Mucosa of rectum (tissue), 2 donors: ENCODE results near the gene CXCL17.
"Not testable (repeated sequence)": the region's sequence is repeated elsewhere in the genome, so short reads cannot be mapped to it uniquely, and the experiment has no call there.

Experiments used
- H3K27ac ChIP-seq, 2 donors: one replicate each; pipeline ENCODE4 v1.7.0; 2013; ENCODE audit warnings: inconsistent platforms in 2 of 2, low read depth in 2 of 2, low read length in 2 of 2
- H3K27me3 ChIP-seq, 2 donors: one replicate each; pipeline ENCODE4 v1.7.0; 2013; ENCODE audit warnings: low read length in 2 of 2; ENCODE audit not compliant: control insufficient read depth in 2 of 2, insufficient read depth in 2 of 2
- H3K36me3 ChIP-seq, 2 donors: one replicate each; pipeline ENCODE4 v1.7.0; 2013; ENCODE audit warnings: low read length in 2 of 2; ENCODE audit not compliant: control insufficient read depth in 2 of 2, insufficient read depth in 2 of 2
- H3K4me1 ChIP-seq, 2 donors: one replicate each; pipeline ENCODE4 v1.7.0; 2013; ENCODE audit warnings: low read length in 2 of 2, mild to moderate bottlenecking in 1 of 2; ENCODE audit not compliant: control insufficient read depth in 2 of 2, insufficient read depth in 2 of 2
- H3K4me3 ChIP-seq, 2 donors: one replicate each; pipeline ENCODE4 v1.7.0; 2013; ENCODE audit warnings: low read length in 2 of 2
- H3K9ac ChIP-seq, 2 donors: one replicate each; pipeline ENCODE4 v1.7.0; 2013; ENCODE audit warnings: low read length in 2 of 2, low read depth in 1 of 2, mild to moderate bottlenecking in 1 of 2
- H3K9me3 ChIP-seq, 2 donors: one replicate each; pipeline ENCODE4 v1.7.0; 2013; ENCODE audit warnings: low read length in 2 of 2; ENCODE audit not compliant: control insufficient read depth in 2 of 2
- donor health status: healthy.
- donor health status: Normal muscosa, but diverticular disease.

CXCL17 gene

GRCh38 chr19:42442833-42443232 is at the start of gene CXCL17:
CXCL17 (minus strand) TSS chr19:42442946; CDS start chr19:42442832, 114 bp downstream.
- H3K27ac ChIP-seq, result no peak within 1 kb of the TSS
- no peaks in the 10 kb centered on the region for H3K9me3 ChIP-seq
- peaks cover 5 to 8% of the 10 kb centered on the region in 2 donors for H3K4me1 ChIP-seq

DNA sequence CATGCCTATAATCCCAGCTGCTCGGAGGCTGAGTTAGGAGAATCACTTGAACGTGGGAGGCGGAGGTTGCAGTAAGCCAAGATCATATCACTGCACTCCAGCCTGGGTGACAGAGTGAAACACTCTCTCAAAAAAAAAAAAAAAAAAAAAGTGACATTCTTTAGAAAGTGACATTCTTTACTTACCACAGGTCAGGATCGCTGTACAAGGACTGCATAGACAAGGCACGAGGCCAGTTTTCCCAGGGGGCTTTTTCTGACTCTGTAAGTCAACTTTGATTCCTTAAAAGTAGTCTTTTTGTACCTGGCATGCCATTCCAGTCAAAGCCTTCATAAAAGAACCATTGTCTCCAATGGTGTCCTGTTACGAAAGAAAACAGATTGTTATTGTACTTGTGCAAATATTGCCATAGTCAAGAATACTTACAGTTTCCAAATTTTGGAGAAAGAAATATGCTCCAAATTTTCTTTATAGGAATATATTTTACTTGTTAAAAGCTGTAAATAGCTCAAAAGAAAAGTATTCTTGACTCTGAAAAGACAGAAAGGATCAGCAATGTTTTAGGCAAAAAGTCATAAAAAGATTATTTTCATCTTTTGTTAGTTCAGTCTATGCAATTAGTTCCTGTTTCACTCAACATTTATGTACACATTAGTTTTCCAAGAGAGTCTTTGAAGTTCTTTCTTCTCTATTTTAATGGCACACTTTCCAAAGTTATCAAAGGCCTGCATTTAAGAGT is 46.2 kb upstream of the CXCL17 start:
- Histone ChIP-seq H3K36me3 (no peaks in the 10 kb centered on the region), H3K27ac (no peak overlapping the region), H3K4me3 (no peak overlapping the region), H3K9me3 (no peaks in the 10 kb centered on the region), H3K4me1 (peaks cover 0 to under 1% of the 10 kb centered on the region in 2 donors), H3K27me3 (no peaks in the 10 kb centered on the region), H3K9ac (no peak overlapping the region)

More at GRCh38 chr19:42442833-42443232, at the start of gene CXCL17:
- Histone ChIP-seq H3K27me3 (no peaks in the 10 kb centered on the region), H3K36me3 (no peaks in the 10 kb centered on the region), H3K4me3 (no peak within 1 kb of the TSS), H3K9ac (no peak within 1 kb of the TSS)

GRCh38 chr19:42487798-42488178 is 45.0 kb upstream of the CXCL17 start:
- Histone ChIP-seq H3K27ac (no peak overlapping the region), H3K4me3 (no peak overlapping the region)

GRCh38 chr19:42487032-42487797 is 44.5 kb upstream of the CXCL17 start:
- Histone ChIP-seq H3K27ac (no peak overlapping the region), H3K27me3 (no peaks in the 10 kb centered on the region), H3K4me3 (no peak overlapping the region), H3K36me3 (no peaks in the 10 kb centered on the region), H3K9ac (no peak overlapping the region), H3K9me3 (no peaks in the 10 kb centered on the region), H3K4me1 (no peaks in the 10 kb centered on the region)

More at GRCh38 chr19:42487798-42488178, 45.0 kb upstream of the CXCL17 start:
- H3K4me1 ChIP-seq, result no peaks in the 10 kb centered on the region
- no peaks in the 10 kb centered on the region for H3K27me3 ChIP-seq
- H3K9me3 ChIP-seq, result no peaks in the 10 kb centered on the region
- no peaks in the 10 kb centered on the region for H3K36me3 ChIP-seq
- H3K9ac ChIP-seq, result no peak overlapping the region

GRCh38 chr19:42485036-42485435 is 42.3 kb upstream of the CXCL17 start:
- H3K9me3 ChIP-seq, H3K9ac ChIP-seq, H3K36me3 ChIP-seq: not testable (repeated sequence)

GRCh38 chr19:42480335-42481095 is 37.8 kb upstream of the CXCL17 start:
- no peak overlapping the region for H3K4me3 ChIP-seq
- no peaks in the 10 kb centered on the region for H3K27me3 ChIP-seq
- H3K27ac ChIP-seq, result no peak overlapping the region
- H3K36me3 ChIP-seq, result no peaks in the 10 kb centered on the region
- no peaks in the 10 kb centered on the region for H3K4me1 ChIP-seq
- H3K9me3 ChIP-seq, result no peaks in the 10 kb centered on the region
- H3K9ac ChIP-seq, result no peak overlapping the region

More at GRCh38 chr19:42485036-42485435, 42.3 kb upstream of the CXCL17 start:
- not testable (repeated sequence) for H3K27me3 ChIP-seq, H3K4me3 ChIP-seq, H3K27ac ChIP-seq, H3K4me1 ChIP-seq

DNA sequence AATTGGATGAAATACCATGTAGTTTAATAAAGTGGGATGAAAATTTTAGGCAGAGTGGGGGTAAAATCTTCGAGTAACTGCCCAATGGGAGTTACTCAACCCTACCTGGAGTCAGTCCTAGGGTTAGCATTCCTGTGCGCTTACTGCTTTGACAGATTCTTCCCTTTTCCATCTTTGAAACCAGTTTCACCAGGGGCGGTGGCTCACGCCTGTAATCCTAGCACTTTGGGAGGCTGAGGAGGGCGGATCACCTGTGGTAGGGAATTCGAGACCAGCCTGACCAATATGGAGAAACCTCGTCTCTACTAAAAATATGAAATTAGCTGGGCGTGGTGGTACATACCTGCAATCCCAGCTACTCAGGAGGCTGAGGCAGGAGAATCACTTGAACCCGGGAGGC is 37.0 kb upstream of the CXCL17 start:
- Histone ChIP-seq H3K4me1 (no peaks in the 10 kb centered on the region), H3K36me3 (no peaks in the 10 kb centered on the region), H3K9me3 (no peaks in the 10 kb centered on the region), H3K4me3 (no peak overlapping the region), H3K27me3 (no peaks in the 10 kb centered on the region), H3K27ac (no peak overlapping the region), H3K9ac (no peak overlapping the region)

DNA sequence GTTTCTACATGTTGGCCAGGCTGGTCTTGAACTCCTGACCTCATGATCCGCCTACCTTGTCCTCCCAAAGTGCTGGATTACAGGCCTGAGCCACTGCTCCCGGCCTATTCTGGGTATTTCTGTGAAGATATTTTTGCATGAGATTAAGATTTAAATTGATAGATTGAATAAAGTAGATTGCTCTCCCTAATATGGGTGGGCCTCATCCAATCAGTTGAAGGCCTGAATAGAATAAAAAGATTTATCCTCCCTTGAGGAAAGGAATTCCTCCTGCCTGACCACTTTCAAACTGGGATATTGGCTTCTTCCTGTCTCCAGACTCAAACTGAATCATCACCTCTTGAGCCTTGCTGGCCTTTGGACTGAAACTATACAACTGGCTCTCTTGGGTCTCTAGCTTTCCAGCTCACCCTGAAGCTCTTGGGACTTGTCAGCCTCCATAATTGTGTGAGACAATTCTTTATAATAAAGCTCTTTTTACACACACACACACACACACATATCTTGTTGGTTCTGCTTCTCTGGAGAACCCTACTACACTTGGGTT is 36.1 kb upstream of the CXCL17 start:
- Histone ChIP-seq H3K9ac (no peak overlapping the region), H3K36me3 (no peaks in the 10 kb centered on the region), H3K9me3 (no peaks in the 10 kb centered on the region), H3K27me3 (no peaks in the 10 kb centered on the region), H3K27ac (no peak overlapping the region), H3K4me3 (no peak overlapping the region), H3K4me1 (no peaks in the 10 kb centered on the region)

DNA sequence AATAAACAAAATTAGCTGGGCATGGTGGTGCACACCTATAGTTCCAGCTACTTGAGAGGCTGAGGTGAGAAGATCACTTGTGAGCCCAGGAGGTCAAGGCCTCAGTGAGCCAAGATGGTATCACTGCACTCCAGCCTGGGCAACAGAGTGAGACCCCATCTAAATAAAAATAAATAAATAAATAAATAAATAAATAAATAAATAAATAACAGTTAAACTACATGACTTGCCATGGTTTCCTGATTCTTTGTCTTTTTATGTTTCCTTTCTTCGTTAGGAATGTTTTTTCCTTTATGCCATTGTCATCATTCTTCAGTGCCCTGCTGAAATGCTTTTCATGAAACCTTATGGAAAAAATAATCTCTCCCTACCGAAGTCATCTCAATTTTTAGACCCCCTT is 35.2 kb upstream of the CXCL17 start:
- Histone ChIP-seq H3K4me1 (no peaks in the 10 kb centered on the region), H3K9ac (no peak overlapping the region), H3K27ac (no peak overlapping the region), H3K27me3 (no peaks in the 10 kb centered on the region), H3K36me3 (no peaks in the 10 kb centered on the region), H3K9me3 (no peaks in the 10 kb centered on the region), H3K4me3 (no peak overlapping the region)
